Measurements from ENCODE around the gene PSMD4.
"Not testable (repeated sequence)": the region's sequence is repeated elsewhere in the genome, so short reads cannot be mapped to it uniquely, and the experiment has no call there.

PSMD4 gene

GRCh38 chr1:151254217-151255213 is at the start of gene PSMD4:
TSS of gene PSMD4 (plus strand) at chr1:151254734. CDS start at chr1:151254783, 49 bp downstream.
- peak; percentile 95 for ATAC-seq
- TF ChIP-seq ISL1 (CRISPR knock-in tag; IDR thresholded peaks at IDR 0.05), result no peak
- no peak for TF ChIP-seq CSDC2 (CRISPR knock-in tag; IDR thresholded peaks at IDR 0.05)
- no peak for TF ChIP-seq CREB5 (CRISPR knock-in tag; IDR thresholded peaks at IDR 0.05; ENCODE audit: low read depth)

GRCh38 chr1:151205381-151205965 is 49.1 kb upstream of the PSMD4 start:
- not testable (repeated sequence) for ATAC-seq

GRCh38 chr1:151210830-151211229 is 43.7 kb upstream of the PSMD4 start:
- TF ChIP-seq ZFP30 (CRISPR knock-in tag; IDR thresholded peaks at IDR 0.05) (no peak), ZNF70 (CRISPR knock-in tag; IDR thresholded peaks at IDR 0.05) (no peak), CSDC2 (CRISPR knock-in tag; IDR thresholded peaks at IDR 0.05) (no peak), ESRRG (CRISPR knock-in tag; IDR thresholded peaks at IDR 0.05) (no peak), ZNF8 (CRISPR knock-in tag; IDR thresholded peaks at IDR 0.05) (no peak), TSHZ2 (CRISPR knock-in tag; IDR thresholded peaks at IDR 0.05) (no peak), PPARA (CRISPR knock-in tag; IDR thresholded peaks at IDR 0.05; ENCODE audit: borderline replicate concordance) (no peak), GLIS3 (CRISPR knock-in tag; IDR thresholded peaks at IDR 0.05) (no peak), TOX (CRISPR knock-in tag; IDR thresholded peaks at IDR 0.05; ENCODE audit: borderline replicate concordance) (no peak), ARNTL (CRISPR knock-in tag; IDR thresholded peaks at IDR 0.05; ENCODE audit: borderline replicate concordance, low read depth) (no peak), TCF4 (CRISPR knock-in tag; IDR thresholded peaks at IDR 0.05; ENCODE audit: borderline replicate concordance) (no peak), PATZ1 (CRISPR knock-in tag; IDR thresholded peaks at IDR 0.05; ENCODE audit: borderline replicate concordance) (no peak), BACH2 (CRISPR knock-in tag; IDR thresholded peaks at IDR 0.05; ENCODE audit: borderline replicate concordance) (no peak)
- ATAC-seq, result peak; percentile 67

GRCh38 chr1:151211972-151212705 is 42.4 kb upstream of the PSMD4 start:
- ATAC-seq, result no peak
- TF ChIP-seq ZFP3 (CRISPR knock-in tag; IDR thresholded peaks at IDR 0.05) (no peak), TSHZ2 (CRISPR knock-in tag; IDR thresholded peaks at IDR 0.05) (no peak), ISL1 (CRISPR knock-in tag; IDR thresholded peaks at IDR 0.05) (no peak), RARB (CRISPR knock-in tag; IDR thresholded peaks at IDR 0.05) (no peak), SNAI2 (CRISPR knock-in tag; IDR thresholded peaks at IDR 0.05) (no peak), PATZ1 (CRISPR knock-in tag; IDR thresholded peaks at IDR 0.05; ENCODE audit: borderline replicate concordance) (no peak), TOX (CRISPR knock-in tag; IDR thresholded peaks at IDR 0.05; ENCODE audit: borderline replicate concordance) (no peak), ARNTL (CRISPR knock-in tag; IDR thresholded peaks at IDR 0.05; ENCODE audit: borderline replicate concordance, low read depth) (no peak), POU6F1 (CRISPR knock-in tag; IDR thresholded peaks at IDR 0.05; ENCODE audit: borderline replicate concordance, low read depth) (no peak), PPARA (CRISPR knock-in tag; IDR thresholded peaks at IDR 0.05; ENCODE audit: borderline replicate concordance) (no peak)

Data from SK-N-SH treated with all-trans-retinoic acid at 6 μM for 48 hours (cell line).